GM18858 (cell line): ENCODE measurements around the gene SMIM11.

Source experiments
- ATAC-seq: cut with Tn5 transposase; IDR thresholded peaks from one replicate; pipeline ENCODE4 v1.9.1; 2021; ENCODE audit not compliant: unreplicated experiment

The SMIM11 gene, protein sequence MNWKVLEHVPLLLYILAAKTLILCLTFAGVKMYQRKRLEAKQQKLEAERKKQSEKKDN

DNA sequence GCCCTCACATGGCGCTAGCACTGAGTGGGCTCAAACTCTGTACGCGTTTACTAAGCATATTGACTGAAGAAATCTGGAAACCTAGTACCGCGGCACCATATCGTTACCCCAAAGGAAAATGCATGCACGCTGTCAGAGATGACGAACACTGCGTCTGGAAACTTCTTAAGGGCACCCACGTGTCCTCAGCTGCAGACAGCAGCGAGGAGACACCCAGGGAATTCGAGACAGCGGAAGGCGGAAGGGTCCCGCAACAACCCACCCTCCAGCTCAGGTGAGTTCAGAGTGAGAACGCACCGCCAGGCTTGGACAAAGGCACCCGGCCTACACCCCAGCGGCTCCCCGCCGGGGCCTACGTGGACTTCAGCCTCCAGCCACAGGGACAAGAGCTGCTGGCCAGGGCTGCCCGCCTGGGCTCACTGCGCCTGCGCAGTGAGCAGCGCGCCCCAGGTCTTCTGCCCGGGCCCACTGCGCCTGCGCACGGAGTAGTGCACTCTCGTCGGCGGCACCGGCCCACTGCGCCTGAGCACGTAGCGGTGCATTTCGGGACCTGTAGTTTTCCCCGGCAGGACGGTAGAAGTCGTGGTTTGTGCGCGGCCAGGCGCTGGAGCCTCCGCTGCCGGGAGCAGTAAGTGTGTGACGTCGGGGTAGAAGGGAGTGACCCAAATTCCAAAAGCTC is at the start of gene SMIM11:
Gene SMIM11, plus strand, starts transcription at position 568 of the 679 bp plus-strand sequence. CDS start 3,998 bp downstream, outside the sequence.
- ATAC-seq = peak; percentile 83

DNA sequence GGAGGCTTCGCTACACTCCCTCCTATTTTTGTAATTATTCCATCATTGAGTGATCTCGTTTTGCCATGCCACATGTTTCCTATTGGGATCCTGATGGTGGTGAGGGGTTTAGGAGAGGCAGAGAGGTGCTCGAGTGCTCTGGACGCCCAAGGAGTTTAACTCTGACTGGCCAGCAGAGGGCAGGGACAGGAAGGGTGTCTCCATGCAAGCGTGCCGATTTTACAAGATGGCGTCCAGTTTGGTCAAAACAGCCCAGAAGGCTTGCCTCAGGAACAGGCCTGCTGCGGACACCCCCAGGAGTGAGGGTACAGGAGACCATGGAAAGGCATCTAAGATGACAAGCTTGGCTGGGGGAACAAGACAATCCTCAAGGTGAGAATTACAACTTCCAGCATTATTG is 45.3 kb upstream of the SMIM11 start:
- ATAC-seq = no peak

- ATAC-seq = no peak
Measured at GRCh38 chr21:34331726-34332125, 43.6 kb upstream of the SMIM11 start.

DNA sequence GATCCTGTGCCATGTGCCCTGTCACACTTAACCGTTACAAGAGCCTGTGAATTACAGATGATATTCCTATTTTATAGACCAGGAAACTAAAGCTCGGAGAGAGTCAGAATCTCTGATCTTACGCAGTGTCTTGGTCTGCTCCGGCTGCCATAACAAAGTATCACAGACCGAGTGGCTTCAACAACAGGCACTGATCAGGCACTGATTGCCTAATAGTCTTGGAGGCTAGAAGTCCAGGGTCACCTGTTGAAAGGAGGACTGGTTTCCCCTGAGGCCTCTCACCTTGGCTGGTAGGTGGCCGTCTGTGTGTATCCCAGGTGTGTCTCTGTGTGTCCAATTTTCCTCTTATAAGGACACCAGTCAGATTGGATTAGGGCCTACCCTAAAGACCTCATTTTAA is 43.0 kb upstream of the SMIM11 start:
- ATAC-seq = no peak

DNA sequence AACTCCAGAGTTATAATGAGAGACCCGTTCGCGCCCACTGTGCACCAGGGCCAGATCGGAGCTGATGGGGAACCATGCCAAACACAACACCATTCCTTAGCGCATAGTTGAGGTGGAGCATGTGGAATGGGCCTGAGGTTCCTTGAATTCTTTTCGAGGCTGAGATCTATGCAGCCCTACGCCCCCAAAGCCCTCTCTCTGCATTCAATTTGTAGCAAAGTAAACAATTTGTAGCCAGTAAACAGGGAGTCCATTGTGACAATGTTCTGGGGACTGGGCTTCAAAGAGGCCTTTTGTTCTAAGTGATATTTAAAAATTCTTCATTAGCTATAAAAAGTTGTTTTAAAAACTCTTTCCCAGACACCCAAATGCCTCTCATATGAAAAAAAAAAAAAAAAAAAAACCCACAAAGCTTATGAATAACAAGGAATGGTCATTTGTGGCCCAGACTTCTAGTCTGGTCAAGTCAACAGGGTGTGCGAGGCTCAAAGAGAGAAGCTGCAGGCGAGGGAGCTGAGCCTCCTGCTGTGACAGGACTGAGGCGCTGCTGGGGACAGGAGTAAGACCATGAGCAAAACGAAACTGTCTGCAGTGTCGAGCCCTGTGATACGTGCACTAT is 42.1 kb upstream of the SMIM11 start:
- ATAC-seq = no peak

- ATAC-seq = no peak
Measured at GRCh38 chr21:34335316-34335715, 40.0 kb upstream of the SMIM11 start.

DNA sequence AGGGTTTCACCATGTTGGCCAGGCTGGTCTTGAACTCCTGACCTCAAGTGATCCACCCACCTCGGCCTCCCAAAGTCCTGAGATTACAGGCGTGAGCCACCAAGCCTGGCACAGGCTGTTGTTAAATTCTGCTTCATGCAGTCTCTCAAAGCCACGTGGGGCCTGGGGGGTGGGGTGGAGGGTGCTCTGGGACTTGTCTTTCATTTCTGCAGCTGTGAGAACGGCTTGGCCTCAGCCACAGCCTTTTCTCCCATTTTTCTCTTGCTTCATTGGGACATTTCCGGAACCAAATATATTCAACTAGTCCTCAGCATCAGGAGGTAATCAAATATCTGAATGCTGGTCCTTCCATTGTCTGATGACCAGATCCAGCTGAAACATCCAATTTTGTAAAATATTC is 39.1 kb upstream of the SMIM11 start:
- no peak for ATAC-seq

- ATAC-seq = no peak
Measured at GRCh38 chr21:34336756-34337391, 38.4 kb upstream of the SMIM11 start.

- ATAC-seq = no peak
Measured at GRCh38 chr21:34337741-34338140, 37.6 kb upstream of the SMIM11 start.

- no peak for ATAC-seq
Measured at GRCh38 chr21:34338226-34338625, 37.1 kb upstream of the SMIM11 start.

- no peak for ATAC-seq
Measured at GRCh38 chr21:34340061-34340460, 35.2 kb upstream of the SMIM11 start.

- ATAC-seq = no peak
Measured at GRCh38 chr21:34342476-34342875, 32.8 kb upstream of the SMIM11 start.

- ATAC-seq = no peak
Measured at GRCh38 chr21:34343347-34343746, 32.0 kb upstream of the SMIM11 start.

- no peak for ATAC-seq
Measured at GRCh38 chr21:34343838-34344381, 31.4 kb upstream of the SMIM11 start.

DNA sequence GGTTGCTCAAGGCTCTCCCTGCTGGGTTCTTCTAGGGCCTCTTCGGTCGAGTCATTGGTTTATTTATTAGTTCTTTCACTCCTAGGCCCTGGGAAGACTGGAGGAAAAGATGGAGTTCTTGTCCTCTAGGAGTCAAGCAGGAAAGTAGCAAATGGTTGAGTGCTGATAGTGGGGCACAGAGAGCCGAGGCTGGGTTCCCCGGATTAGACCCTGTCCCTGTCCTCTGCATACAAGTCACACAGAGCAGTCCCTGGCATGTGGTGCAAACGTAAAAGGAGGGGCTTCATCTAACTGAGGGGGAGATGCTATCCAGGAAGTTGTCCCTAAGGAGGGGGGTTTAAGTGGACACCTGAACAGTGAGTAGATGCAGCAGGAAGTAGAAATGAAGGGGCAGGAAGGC is 30.7 kb upstream of the SMIM11 start:
- ATAC-seq = no peak

- ATAC-seq = no peak
Measured at GRCh38 chr21:34345091-34345871, 30.0 kb upstream of the SMIM11 start.

DNA sequence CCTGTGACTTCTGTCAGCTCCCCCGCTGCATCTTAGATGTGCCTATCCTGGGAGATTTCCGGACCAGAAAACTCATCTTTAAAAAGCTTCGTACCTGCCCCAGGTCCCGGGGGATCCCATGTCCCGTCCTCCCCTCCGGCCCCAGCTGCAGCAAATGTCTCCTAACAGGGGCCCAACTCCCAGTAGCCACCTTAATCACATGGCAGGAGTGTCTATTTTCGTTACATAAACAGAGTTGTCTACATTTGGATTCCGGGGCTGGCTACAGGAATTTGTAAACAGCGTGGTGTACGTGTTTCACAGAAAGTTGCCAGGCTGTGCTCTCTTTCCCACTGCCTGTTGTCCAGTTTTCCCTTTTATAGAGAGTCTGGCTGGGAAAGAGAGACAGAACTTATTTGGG is 29.4 kb upstream of the SMIM11 start:
- no peak for ATAC-seq

DNA sequence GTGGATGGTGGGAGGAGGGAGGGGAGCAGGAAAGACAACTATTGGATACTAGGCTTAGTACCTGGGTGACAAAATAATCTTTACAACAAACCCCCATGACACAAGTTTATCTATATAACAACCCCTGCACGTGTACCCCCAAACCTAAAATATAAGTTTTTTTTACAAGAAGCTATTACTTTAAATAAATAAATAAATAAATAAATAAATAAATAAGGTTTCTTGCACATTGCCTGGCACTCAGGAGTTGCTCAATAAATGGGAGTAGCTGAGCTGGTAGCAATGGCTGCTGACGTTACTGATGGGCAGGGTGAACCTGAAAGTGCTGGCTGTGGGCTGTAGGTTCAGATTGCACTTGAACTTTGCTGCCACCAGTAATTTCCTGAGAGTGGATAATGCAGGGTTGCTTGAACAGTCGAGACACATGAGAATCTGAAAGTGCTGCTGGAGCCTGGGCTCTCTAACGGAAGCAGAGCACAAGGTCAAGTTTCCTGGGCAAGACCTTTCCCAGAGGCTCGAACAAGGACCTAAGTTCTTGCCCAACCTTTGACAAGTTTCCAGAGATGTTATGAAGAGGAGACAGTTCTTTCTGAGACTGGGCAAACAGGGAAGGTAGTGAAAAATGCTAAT is 26.3 kb upstream of the SMIM11 start:
- no peak for ATAC-seq

DNA sequence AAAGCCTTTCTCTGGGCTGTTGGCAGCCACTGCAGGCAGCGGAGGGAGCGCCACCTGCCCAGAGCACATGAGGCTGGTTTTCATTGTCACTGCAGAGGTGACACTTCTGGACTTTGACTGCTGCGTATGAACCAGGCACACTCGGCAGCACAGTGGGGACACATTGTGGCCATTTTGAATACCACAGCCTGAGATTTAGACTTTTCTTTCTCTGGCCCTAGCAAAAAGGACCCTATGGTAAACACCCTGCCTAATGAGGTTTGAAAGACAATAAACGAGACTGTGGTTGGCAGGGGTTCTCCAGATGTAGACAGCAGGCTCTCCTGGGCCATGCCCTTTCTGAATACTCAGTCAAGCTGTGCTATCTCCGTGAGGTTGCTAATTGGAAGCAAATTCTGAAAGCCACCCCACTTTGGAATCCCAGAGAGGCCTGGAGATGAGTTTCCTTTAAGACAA is 23.5 kb upstream of the SMIM11 start:
- ATAC-seq = peak; percentile 63

DNA sequence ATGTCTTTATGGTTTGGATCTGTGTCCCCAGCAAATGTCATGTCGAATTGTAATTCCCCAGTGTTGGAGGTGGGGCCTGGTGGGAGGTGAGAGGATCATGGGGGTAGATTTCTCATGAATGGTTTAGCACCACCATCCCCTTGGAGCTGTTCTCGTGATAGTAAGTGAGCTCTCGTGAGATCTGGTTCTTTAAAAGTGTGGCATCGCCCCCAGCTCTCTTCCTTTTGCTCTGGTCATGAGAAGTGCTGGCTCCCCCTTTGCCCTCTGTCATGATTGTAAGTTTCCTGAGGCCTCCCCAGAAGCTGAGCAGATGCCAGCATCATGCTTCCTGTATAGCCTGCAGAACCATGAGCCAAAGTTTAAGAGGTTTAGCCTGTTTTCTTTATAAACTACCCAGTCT is 22.8 kb upstream of the SMIM11 start:
- ATAC-seq = no peak

DNA sequence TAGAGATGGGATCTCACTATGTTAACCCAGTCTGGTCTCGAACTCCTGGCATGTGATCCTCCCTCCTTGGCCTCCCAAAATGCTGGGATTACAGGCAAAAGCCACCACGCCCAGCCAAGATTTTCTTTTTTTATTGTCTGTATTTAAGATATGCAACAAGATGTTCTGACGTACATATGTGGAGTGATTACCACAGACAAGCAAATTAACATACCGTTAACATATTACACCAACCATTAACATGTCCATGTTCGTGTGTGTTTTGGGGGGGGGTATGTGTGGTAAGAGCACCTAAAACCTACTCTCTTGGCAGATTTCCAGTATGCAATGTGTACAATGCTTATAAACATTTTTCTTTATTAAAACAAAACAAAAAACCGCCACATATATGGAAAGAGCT is 22.1 kb upstream of the SMIM11 start:
- ATAC-seq = no peak
